ENCODE data around the gene NDUFA8. TPM values are rescaled to one million over a fixed set of nuclear protein-coding genes. Genes with fewer than 3 reads are reported as not detected.

NDUFA8 gene
- total and polyA plus RNA-seq, 2 experiments from 2014 or later, result 35.5 to 133 TPM

- Histone ChIP-seq H3K4me2 (ENCODE audit: unreplicated experiment) (no peak overlapping the region), H3K79me2 (ENCODE audit: insufficient read depth) (no peaks in the 10 kb centered on the region), H3K9me2 (ENCODE audit: insufficient read depth) (no peaks in the 10 kb centered on the region), H3K4me3 (no peak overlapping the region), H4K20me1 (ENCODE audit: insufficient read depth) (no peaks in the 10 kb centered on the region), H3K27me3 (replicated peaks; ENCODE audit: insufficient read depth) (peaks cover 19% of the 10 kb centered on the region), H3F3A (ENCODE audit: insufficient read depth) (no peaks in the 10 kb centered on the region), H3K9me3 (ENCODE audit: low read depth) (no peaks in the 10 kb centered on the region), H3K9ac (no peak overlapping the region), H2AFZ (no peak overlapping the region), H3K27ac (no peak overlapping the region), H3K36me3 (ENCODE audit: low read depth) (no peaks in the 10 kb centered on the region), H3K4me1 (ENCODE audit: insufficient read depth) (no peaks in the 10 kb centered on the region)
- in situ Hi-C loops (cut with MboI), result no loop called here
- no peak for DNase-seq
- TF ChIP-seq EZH2 (IDR thresholded peaks at IDR 0.05; ENCODE audit: insufficient read depth, poor library complexity, severe bottlenecking), result no peak
- TF ChIP-seq EZH2phosphoT487 (IDR thresholded peaks at IDR 0.05; ENCODE audit: insufficient read depth, low read depth), result no peak
- 59 to 65% methylated on average over 7 of the region's 7 CpGs for WGBS, 2 experiments (ENCODE audit: low coverage in 1 of 2, low lambda C conversion rate in 2 of 2, missing lambda C conversion rate in 2 of 2)
Observed at GRCh38 chr9:122110100-122110833, 49.3 kb downstream of the NDUFA8 start.

GRCh38 chr9:122109035-122109813 is 50.4 kb downstream of the NDUFA8 start:
- in situ Hi-C loops (cut with MboI), result no loop called here
- Histone ChIP-seq H3K4me3 (no peak overlapping the region), H3K9ac (no peak overlapping the region), H3K9me2 (ENCODE audit: insufficient read depth) (no peaks in the 10 kb centered on the region), H3K4me1 (ENCODE audit: insufficient read depth) (no peaks in the 10 kb centered on the region), H4K20me1 (ENCODE audit: insufficient read depth) (no peaks in the 10 kb centered on the region), H3K79me2 (ENCODE audit: insufficient read depth) (no peaks in the 10 kb centered on the region), H3K4me2 (ENCODE audit: unreplicated experiment) (no peak overlapping the region), H3K9me3 (ENCODE audit: low read depth) (no peaks in the 10 kb centered on the region), H3K27ac (no peak overlapping the region), H3F3A (ENCODE audit: insufficient read depth) (no peaks in the 10 kb centered on the region), H3K27me3 (replicated peaks; ENCODE audit: insufficient read depth) (peaks cover 11% of the 10 kb centered on the region), H3K36me3 (ENCODE audit: low read depth) (no peaks in the 10 kb centered on the region), H2AFZ (no peak overlapping the region)
- DNase-seq, result no peak
- 79 to 82% methylated on average over 3 of the region's 3 CpGs for WGBS, 2 experiments (ENCODE audit: low coverage in 1 of 2, low lambda C conversion rate in 2 of 2, missing lambda C conversion rate in 2 of 2)
- TF ChIP-seq EZH2phosphoT487 (IDR thresholded peaks at IDR 0.05; ENCODE audit: insufficient read depth, low read depth) (no peak), EZH2 (IDR thresholded peaks at IDR 0.05; ENCODE audit: insufficient read depth, poor library complexity, severe bottlenecking) (no peak)

- Histone ChIP-seq H2AFZ (no peak overlapping the region), H3K9me2 (ENCODE audit: insufficient read depth) (no peaks in the 10 kb centered on the region), H3K9me3 (ENCODE audit: low read depth) (no peaks in the 10 kb centered on the region), H3K9ac (no peak overlapping the region), H3K4me1 (ENCODE audit: insufficient read depth) (no peaks in the 10 kb centered on the region), H3K27ac (no peak overlapping the region), H3K4me3 (no peak overlapping the region), H3K4me2 (ENCODE audit: unreplicated experiment) (no peak overlapping the region), H3K36me3 (ENCODE audit: low read depth) (no peaks in the 10 kb centered on the region), H3K27me3 (replicated peaks; ENCODE audit: insufficient read depth) (no peaks in the 10 kb centered on the region), H4K20me1 (ENCODE audit: insufficient read depth) (no peaks in the 10 kb centered on the region), H3K79me2 (ENCODE audit: insufficient read depth) (no peaks in the 10 kb centered on the region), H3F3A (ENCODE audit: insufficient read depth) (no peaks in the 10 kb centered on the region)
- DNase-seq, result no peak
- in situ Hi-C loops (cut with MboI), result no loop called here
- 38 to 42% methylated on average over 6 to 7 of the region's 7 CpGs for WGBS, 2 experiments (ENCODE audit: low coverage in 1 of 2, low lambda C conversion rate in 2 of 2, missing lambda C conversion rate in 2 of 2)
- TF ChIP-seq EZH2 (IDR thresholded peaks at IDR 0.05; ENCODE audit: insufficient read depth, poor library complexity, severe bottlenecking) (no peak), EZH2phosphoT487 (IDR thresholded peaks at IDR 0.05; ENCODE audit: insufficient read depth, low read depth) (no peak)
Observed at GRCh38 chr9:122107291-122107805, 52.2 kb downstream of the NDUFA8 start.

GRCh38 chr9:122106576-122106975 is 53.0 kb downstream of the NDUFA8 start:
- Histone ChIP-seq H3K9me3 (ENCODE audit: low read depth) (no peaks in the 10 kb centered on the region), H3K4me1 (ENCODE audit: insufficient read depth) (no peaks in the 10 kb centered on the region), H3K79me2 (ENCODE audit: insufficient read depth) (no peaks in the 10 kb centered on the region), H3K4me3 (no peak overlapping the region), H3F3A (ENCODE audit: insufficient read depth) (no peaks in the 10 kb centered on the region), H3K27me3 (replicated peaks; ENCODE audit: insufficient read depth) (no peaks in the 10 kb centered on the region), H3K9me2 (ENCODE audit: insufficient read depth) (no peaks in the 10 kb centered on the region), H3K36me3 (ENCODE audit: low read depth) (no peaks in the 10 kb centered on the region), H3K27ac (no peak overlapping the region), H2AFZ (no peak overlapping the region), H3K9ac (no peak overlapping the region), H3K4me2 (ENCODE audit: unreplicated experiment) (no peak overlapping the region), H4K20me1 (ENCODE audit: insufficient read depth) (no peaks in the 10 kb centered on the region)
- in situ Hi-C loops (cut with MboI), result no loop called here
- no peak for DNase-seq
- 69 to 77% methylated on average over 2 of the region's 2 CpGs for WGBS, 2 experiments (ENCODE audit: low coverage in 1 of 2, low lambda C conversion rate in 2 of 2, missing lambda C conversion rate in 2 of 2)
- TF ChIP-seq EZH2 (IDR thresholded peaks at IDR 0.05; ENCODE audit: insufficient read depth, poor library complexity, severe bottlenecking) (no peak), EZH2phosphoT487 (IDR thresholded peaks at IDR 0.05; ENCODE audit: insufficient read depth, low read depth) (no peak)

Data from GM23248 (cell line).